22Rv1 (cell line): ENCODE results near the gene HLCS.

ENCODE experiments used
- ZFX ChIP-seq: fragments of 450-650 bp; IDR thresholded peaks from 2 replicates; pipeline ENCODE4 v1.6.1; 2017; ENCODE audit warnings: antibody characterized with exemption, borderline replicate concordance
- TF ChIP-seq, protein P1 (sequence below): fragments of 450-650 bp; IDR thresholded peaks from 2 replicates; pipeline ENCODE4 v1.5.1; 2017; ENCODE audit warnings: mild to moderate bottlenecking

DNA sequence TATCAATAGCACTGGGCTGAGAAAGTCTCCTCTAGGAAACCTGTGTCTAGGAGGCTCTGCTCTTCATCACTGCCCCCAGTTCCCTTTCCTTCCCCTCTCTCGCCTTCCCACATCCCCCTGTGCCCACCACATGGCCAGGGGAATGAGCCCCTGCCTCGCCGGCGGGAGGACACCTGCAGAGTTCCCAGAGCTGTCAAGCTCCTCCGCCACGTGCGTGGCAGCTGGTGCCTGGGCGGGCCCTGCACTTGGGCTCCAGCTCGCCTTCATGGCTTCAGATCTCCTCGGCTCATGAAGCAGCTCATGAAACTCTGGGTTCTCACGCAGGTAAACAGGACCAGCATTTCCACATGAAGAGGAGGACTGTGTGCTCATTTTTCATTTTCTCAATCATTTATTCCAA, 204.8 kb downstream of the HLCS start:
- TF ChIP-seq, protein P1, sequence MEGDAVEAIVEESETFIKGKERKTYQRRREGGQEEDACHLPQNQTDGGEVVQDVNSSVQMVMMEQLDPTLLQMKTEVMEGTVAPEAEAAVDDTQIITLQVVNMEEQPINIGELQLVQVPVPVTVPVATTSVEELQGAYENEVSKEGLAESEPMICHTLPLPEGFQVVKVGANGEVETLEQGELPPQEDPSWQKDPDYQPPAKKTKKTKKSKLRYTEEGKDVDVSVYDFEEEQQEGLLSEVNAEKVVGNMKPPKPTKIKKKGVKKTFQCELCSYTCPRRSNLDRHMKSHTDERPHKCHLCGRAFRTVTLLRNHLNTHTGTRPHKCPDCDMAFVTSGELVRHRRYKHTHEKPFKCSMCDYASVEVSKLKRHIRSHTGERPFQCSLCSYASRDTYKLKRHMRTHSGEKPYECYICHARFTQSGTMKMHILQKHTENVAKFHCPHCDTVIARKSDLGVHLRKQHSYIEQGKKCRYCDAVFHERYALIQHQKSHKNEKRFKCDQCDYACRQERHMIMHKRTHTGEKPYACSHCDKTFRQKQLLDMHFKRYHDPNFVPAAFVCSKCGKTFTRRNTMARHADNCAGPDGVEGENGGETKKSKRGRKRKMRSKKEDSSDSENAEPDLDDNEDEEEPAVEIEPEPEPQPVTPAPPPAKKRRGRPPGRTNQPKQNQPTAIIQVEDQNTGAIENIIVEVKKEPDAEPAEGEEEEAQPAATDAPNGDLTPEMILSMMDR: no peak
- no peak for TF ChIP-seq ZFX
